Posterior vena cava (tissue), 2 donors: ENCODE results near the gene FXYD5. TPM values are rescaled to one million over a fixed set of nuclear protein-coding genes. Genes with fewer than 3 reads are reported as not detected.
A peak's percentile ranks its signal among the peaks of the same experiment; 100 is the strongest.
"Not testable (repeated sequence)": the region's sequence is repeated elsewhere in the genome, so short reads cannot be mapped to it uniquely, and the experiment has no call there.

Experiments
- DNase-seq: peaks from one replicate; pipeline ENCODE4 v3.0.0-alpha.2; 2020; ENCODE audit warnings: low spot score
- intact Hi-C, 2 donors: fragments of 100-400 bp; cut with DNase I; formaldehyde crosslinking; loops; one replicate each; pipeline versions ENCODE4 v1.14.1 to v1.14.2; 2022 to 2023
- total RNA-seq, 2 donors: library from RNA; stranded (reverse); fragmentation: NEBNext Ultra II Directional; extraction: Animal tissue kit (Norgen Biotek cat#: 25700); gene quantifications; one replicate each; pipeline ENCODE4 v1.2.1, GENCODE V29; 2021
- donor health status: DM: yes; HTN: yes; CAD: no.
- donor health status: DM: yes; HTN: yes; CAD: no.

Gene FXYD5
- total RNA-seq, 2 donors from 2014 or later = 67.9 to 89.3 TPM

- intact Hi-C loops = no loop called here
- DNase-seq = no peak
These were observed 36.1 kb upstream of the FXYD5 start for GRCh38 chr19:35118268-35119020.

- intact Hi-C loops = no loop called here
- no peak for DNase-seq
These were observed 35.4 kb upstream of the FXYD5 start for GRCh38 chr19:35119091-35119490.

GRCh38 chr19:35119578-35120155 is 34.9 kb upstream of the FXYD5 start:
- intact Hi-C loops = no loop called here
- DNase-seq = no peak

GRCh38 chr19:35120492-35120891 is 34.0 kb upstream of the FXYD5 start:
- intact Hi-C loops = no loop called here
- DNase-seq = no peak

GRCh38 chr19:35120898-35121297 is 33.6 kb upstream of the FXYD5 start:
- intact Hi-C loops = no loop called here
- no peak for DNase-seq

- no peak for DNase-seq
- intact Hi-C loops = no loop called here
These were observed 31.6 kb upstream of the FXYD5 start for GRCh38 chr19:35122687-35123551.

- intact Hi-C loops = no loop called here
- no peak for DNase-seq
These were observed 31.0 kb upstream of the FXYD5 start for GRCh38 chr19:35123573-35123972.

- DNase-seq = peak; percentile 97
- intact Hi-C loops = no loop called here
These were observed 30.2 kb upstream of the FXYD5 start for GRCh38 chr19:35124098-35125060.

- no peak for DNase-seq
- intact Hi-C loops = no loop called here
These were observed 29.2 kb upstream of the FXYD5 start for GRCh38 chr19:35125270-35125717.

GRCh38 chr19:35125749-35126623 is 28.5 kb upstream of the FXYD5 start:
- intact Hi-C loops = no loop called here
- no peak for DNase-seq

- no peak for DNase-seq
- intact Hi-C loops = no loop called here
These were observed 27.9 kb upstream of the FXYD5 start for GRCh38 chr19:35126624-35126959.

GRCh38 chr19:35127871-35128270 is 26.7 kb upstream of the FXYD5 start:
- intact Hi-C loops = no loop called here
- no peak for DNase-seq

GRCh38 chr19:35128398-35129057 is 26.0 kb upstream of the FXYD5 start:
- intact Hi-C loops = no loop called here
- DNase-seq = no peak

GRCh38 chr19:35129724-35130274 is 24.7 kb upstream of the FXYD5 start:
- intact Hi-C loops, DNase-seq: not testable (repeated sequence)

GRCh38 chr19:35130761-35131720 is 23.5 kb upstream of the FXYD5 start:
- intact Hi-C loops = no loop called here
- DNase-seq = no peak

- no peak for DNase-seq
- intact Hi-C loops = no loop called here
These were observed 22.3 kb upstream of the FXYD5 start for GRCh38 chr19:35132254-35132653.
